Tibial nerve (tissue), 4 donors: ENCODE data around the gene LGALS9.

ENCODE experiments used
- EP300 ChIP-seq, 2 donors: sonication (generic); formaldehyde crosslinking; IDR thresholded peaks; one replicate each; pipeline ENCODE4 v1.6.1; 2017; ENCODE audit warnings: antibody characterized with exemption in 2 of 2, mild to moderate bottlenecking in 1 of 2
- POLR2A ChIP-seq, 2 donors: fragments of 450-650 bp; IDR thresholded peaks; one replicate each; pipeline ENCODE4 v1.6.1; 2017; ENCODE audit warnings: antibody characterized with exemption in 2 of 2, mild to moderate bottlenecking in 2 of 2, moderate library complexity in 2 of 2
- TF ChIP-seq, protein P1 (sequence below), 5 experiments: fragments of 200-600 bp in 3 of 5; fragments of 450-650 bp in 2 of 5; sonication (generic) in 3 of 5; IDR thresholded peaks; one replicate each; pipeline ENCODE4 v1.5.1; 2016 to 2019; ENCODE audit warnings: antibody characterized with exemption in 5 of 5, mild to moderate bottlenecking in 3 of 5, moderate library complexity in 2 of 5

DNA sequence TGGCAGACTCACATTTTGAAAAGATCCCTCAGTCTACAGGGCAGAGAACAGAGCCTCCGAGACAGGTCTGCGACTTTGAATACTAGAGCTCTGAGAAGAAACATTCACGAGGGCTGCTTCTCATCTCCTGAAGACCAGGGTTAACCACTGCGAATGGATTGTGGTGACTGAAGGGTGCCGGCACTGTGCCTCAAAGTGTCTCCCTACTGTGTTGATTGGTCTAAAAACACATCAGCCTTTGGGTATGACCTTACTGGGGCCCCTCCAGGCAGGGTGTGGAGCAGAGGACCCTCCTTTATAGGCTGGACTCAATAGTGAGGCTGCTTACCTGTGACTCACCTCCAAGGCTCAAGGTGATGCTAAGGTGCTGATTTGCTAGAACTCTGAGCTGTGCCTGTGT lies 2.6 kb upstream of the LGALS9 start:
- TF ChIP-seq, protein P1, sequence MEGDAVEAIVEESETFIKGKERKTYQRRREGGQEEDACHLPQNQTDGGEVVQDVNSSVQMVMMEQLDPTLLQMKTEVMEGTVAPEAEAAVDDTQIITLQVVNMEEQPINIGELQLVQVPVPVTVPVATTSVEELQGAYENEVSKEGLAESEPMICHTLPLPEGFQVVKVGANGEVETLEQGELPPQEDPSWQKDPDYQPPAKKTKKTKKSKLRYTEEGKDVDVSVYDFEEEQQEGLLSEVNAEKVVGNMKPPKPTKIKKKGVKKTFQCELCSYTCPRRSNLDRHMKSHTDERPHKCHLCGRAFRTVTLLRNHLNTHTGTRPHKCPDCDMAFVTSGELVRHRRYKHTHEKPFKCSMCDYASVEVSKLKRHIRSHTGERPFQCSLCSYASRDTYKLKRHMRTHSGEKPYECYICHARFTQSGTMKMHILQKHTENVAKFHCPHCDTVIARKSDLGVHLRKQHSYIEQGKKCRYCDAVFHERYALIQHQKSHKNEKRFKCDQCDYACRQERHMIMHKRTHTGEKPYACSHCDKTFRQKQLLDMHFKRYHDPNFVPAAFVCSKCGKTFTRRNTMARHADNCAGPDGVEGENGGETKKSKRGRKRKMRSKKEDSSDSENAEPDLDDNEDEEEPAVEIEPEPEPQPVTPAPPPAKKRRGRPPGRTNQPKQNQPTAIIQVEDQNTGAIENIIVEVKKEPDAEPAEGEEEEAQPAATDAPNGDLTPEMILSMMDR (IDR thresholded peaks at IDR 0.05): no peak
- TF ChIP-seq POLR2A (IDR thresholded peaks at IDR 0.05) (no peak), EP300 (IDR thresholded peaks at IDR 0.05) (no peak)
